ENCODE data around the gene FAF1.

DNA sequence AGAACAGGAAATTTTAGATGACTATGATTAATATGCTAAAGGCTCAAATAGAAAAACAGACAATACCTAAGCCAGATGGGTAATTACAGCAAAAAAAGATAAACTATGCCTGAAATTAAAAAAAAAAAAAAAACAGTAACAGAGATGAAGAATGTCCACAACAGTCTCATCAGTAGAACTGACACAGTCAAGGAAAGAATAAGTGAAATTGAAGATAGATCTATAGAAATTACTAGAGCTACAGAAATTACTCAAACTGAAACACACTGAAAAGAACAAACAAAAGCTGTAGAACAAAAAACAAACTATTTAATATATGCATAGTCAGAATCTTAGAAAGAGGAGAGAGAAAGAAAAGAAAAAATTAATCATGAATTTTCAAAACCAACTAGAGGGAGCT is 112.8 kb downstream of the FAF1 start:
- TF ChIP-seq, protein P1, sequence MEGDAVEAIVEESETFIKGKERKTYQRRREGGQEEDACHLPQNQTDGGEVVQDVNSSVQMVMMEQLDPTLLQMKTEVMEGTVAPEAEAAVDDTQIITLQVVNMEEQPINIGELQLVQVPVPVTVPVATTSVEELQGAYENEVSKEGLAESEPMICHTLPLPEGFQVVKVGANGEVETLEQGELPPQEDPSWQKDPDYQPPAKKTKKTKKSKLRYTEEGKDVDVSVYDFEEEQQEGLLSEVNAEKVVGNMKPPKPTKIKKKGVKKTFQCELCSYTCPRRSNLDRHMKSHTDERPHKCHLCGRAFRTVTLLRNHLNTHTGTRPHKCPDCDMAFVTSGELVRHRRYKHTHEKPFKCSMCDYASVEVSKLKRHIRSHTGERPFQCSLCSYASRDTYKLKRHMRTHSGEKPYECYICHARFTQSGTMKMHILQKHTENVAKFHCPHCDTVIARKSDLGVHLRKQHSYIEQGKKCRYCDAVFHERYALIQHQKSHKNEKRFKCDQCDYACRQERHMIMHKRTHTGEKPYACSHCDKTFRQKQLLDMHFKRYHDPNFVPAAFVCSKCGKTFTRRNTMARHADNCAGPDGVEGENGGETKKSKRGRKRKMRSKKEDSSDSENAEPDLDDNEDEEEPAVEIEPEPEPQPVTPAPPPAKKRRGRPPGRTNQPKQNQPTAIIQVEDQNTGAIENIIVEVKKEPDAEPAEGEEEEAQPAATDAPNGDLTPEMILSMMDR (IDR thresholded peaks at IDR 0.05), result no peak
- TF ChIP-seq POLR2A (IDR thresholded peaks at IDR 0.05) (no peak), POLR2AphosphoS5 (IDR thresholded peaks at IDR 0.05) (no peak), EP300 (IDR thresholded peaks at IDR 0.05) (no peak)
